Measurements from ENCODE around the gene NAV2. TPM values are rescaled to one million over a fixed set of nuclear protein-coding genes. Genes with fewer than 3 reads are reported as not detected.

Gene NAV2
- polyA plus RNA-seq, 3 donors: not detected

DNA sequence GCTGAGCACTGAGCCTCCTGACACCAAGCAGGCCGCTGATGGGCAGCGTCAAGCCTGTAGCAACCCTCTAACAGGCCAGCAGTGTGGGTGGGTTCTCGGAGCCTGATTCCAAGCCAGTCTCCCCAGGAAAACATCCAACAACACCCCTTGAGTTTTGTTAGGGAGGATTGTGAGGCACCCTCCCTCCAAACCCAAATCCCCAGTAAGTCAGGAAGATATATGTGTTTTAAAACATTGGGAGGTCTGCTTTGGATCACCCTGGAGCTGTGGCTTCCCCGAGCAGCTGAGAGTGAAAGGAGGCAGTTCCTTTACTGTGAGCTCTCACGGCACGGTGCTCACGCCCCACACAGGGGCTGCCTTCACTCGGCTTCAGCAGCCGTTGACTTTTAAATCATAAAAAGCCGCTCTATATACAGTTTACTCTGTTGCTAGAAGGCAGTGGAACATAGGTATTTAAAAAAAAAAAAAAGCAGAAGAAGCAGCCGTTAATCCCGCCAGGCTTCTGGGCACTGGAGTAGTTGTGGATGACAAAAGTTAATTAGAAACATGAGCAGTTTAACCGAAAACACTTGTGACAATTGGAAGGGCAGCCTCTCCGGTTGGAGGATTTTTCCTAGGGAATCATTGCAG lies 218.6 kb downstream of the NAV2 start:
- H3K4me2 ChIP-seq (replicated peaks; ENCODE audit: extremely low read depth, low read length, poor library complexity, severe bottlenecking): no peak overlapping the region
- no peak overlapping the region for H3K27ac ChIP-seq (ENCODE audit: low read depth in 1 of 2, low read length in 2 of 2)
- no peak overlapping the region for H3K9ac ChIP-seq (ENCODE audit: insufficient read depth, low read length, poor library complexity, severe bottlenecking)
- no peaks in the 10 kb centered on the region for H3K4me1 ChIP-seq (ENCODE audit: control insufficient read depth in 1 of 2, insufficient read depth in 2 of 2, low read length in 2 of 2)
- H3K36me3 ChIP-seq (replicated peaks in 1 of 2; ENCODE audit: control insufficient read depth in 1 of 2, insufficient read depth in 2 of 2, low read length in 2 of 2): no peaks in the 10 kb centered on the region
- Mint-ChIP-seq H3K27me3 (ENCODE audit: low read depth in 3 of 3) (peaks cover 0 to 7% (median 2%) of the 10 kb centered on the region in 3 donors), H3K27ac (no peak overlapping the region), H3K4me1 (no peaks in the 10 kb centered on the region), H3K36me3 (no peaks in the 10 kb centered on the region), H3K9me3 (peaks cover 0 to under 1% (median 0%) of the 10 kb centered on the region in 7 donors), H3K4me3 (no peak overlapping the region)
- no peaks in the 10 kb centered on the region for H3K9me3 ChIP-seq (replicated peaks in 1 of 2; ENCODE audit: control insufficient read depth in 1 of 2, insufficient read depth in 1 of 2, low read length in 2 of 2)
- intact Hi-C loops (cut with micrococcal nuclease): no loop called here
- no peak for TF ChIP-seq CTCF (IDR thresholded peaks at IDR 0.05)
- no peaks in the 10 kb centered on the region for H3K79me2 ChIP-seq (ENCODE audit: insufficient read depth, low read length)
- no peak overlapping the region for H2AFZ ChIP-seq (ENCODE audit: insufficient read depth, low read depth, low read length, poor library complexity, severe bottlenecking)
- DNase-seq: no peak
- no peaks in the 10 kb centered on the region for H3K27me3 ChIP-seq (ENCODE audit: control insufficient read depth in 2 of 2, insufficient read depth in 2 of 2, low read length in 2 of 2)
- H3K4me3 ChIP-seq (replicated peaks in 1 of 3; ENCODE audit: low read depth in 2 of 3, low read length in 3 of 3): no peak overlapping the region
- 94% methylated on average over 5 of the region's 14 CpGs for WGBS (ENCODE audit: insufficient coverage)
- no peaks in the 10 kb centered on the region for H4K20me1 ChIP-seq (ENCODE audit: insufficient read depth, low read length)

DNA sequence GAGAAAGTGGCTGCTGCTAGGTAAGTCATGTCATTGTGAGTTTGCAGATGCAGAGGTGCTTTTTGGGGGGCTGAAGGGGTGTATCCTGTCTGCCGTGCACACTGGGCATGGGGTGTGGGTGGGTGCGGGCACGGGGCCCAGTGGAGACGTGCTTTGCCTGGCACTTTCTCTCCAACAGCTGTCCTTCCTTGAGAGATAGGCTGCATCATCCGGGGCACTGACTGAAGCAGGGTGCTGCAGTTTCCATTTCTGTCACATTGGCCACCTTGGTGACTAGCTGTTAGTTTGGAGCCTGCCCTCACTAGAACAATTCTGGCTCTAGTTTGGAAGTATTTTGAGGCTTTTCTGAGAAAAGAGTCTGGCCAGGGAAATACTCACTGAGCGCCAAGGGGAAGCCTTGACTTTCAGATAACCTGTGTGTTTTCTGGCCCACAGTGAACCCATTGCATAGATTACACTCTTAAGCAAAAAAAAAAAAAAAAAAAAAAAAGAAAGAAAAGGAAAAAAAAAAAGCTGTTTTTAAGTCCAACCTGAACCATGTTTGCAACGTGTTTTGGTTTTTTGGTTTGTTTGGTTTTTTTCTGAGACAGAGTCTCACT lies 219.2 kb downstream of the NAV2 start:
- H3K27ac Mint-ChIP-seq: no peak overlapping the region
- Histone ChIP-seq H3K27ac (ENCODE audit: low read depth in 1 of 2, low read length in 2 of 2) (no peak overlapping the region), H3K36me3 (replicated peaks in 1 of 2; ENCODE audit: control insufficient read depth in 1 of 2, insufficient read depth in 2 of 2, low read length in 2 of 2) (no peaks in the 10 kb centered on the region), H3K4me3 (replicated peaks in 1 of 3; ENCODE audit: low read depth in 2 of 3, low read length in 3 of 3) (no peak overlapping the region), H3K79me2 (ENCODE audit: insufficient read depth, low read length) (no peaks in the 10 kb centered on the region), H3K4me1 (ENCODE audit: control insufficient read depth in 1 of 2, insufficient read depth in 2 of 2, low read length in 2 of 2) (no peaks in the 10 kb centered on the region), H3K4me2 (replicated peaks; ENCODE audit: extremely low read depth, low read length, poor library complexity, severe bottlenecking) (no peak overlapping the region), H4K20me1 (ENCODE audit: insufficient read depth, low read length) (no peaks in the 10 kb centered on the region), H2AFZ (ENCODE audit: insufficient read depth, low read depth, low read length, poor library complexity, severe bottlenecking) (no peak overlapping the region), H3K9me3 (replicated peaks in 1 of 2; ENCODE audit: control insufficient read depth in 1 of 2, insufficient read depth in 1 of 2, low read length in 2 of 2) (no peaks in the 10 kb centered on the region), H3K27me3 (ENCODE audit: control insufficient read depth in 2 of 2, insufficient read depth in 2 of 2, low read length in 2 of 2) (no peaks in the 10 kb centered on the region), H3K9ac (ENCODE audit: insufficient read depth, low read length, poor library complexity, severe bottlenecking) (no peak overlapping the region)
- H3K4me1 Mint-ChIP-seq: no peaks in the 10 kb centered on the region
- no peak for DNase-seq
- intact Hi-C loops (cut with micrococcal nuclease): no loop called here
- H3K4me3 Mint-ChIP-seq: no peak overlapping the region
- H3K36me3 Mint-ChIP-seq: no peaks in the 10 kb centered on the region
- H3K27me3 Mint-ChIP-seq (ENCODE audit: low read depth in 3 of 3): peaks cover 0 to 7% (median 2%) of the 10 kb centered on the region in 3 donors
- H3K9me3 Mint-ChIP-seq: no peaks in the 10 kb centered on the region
- TF ChIP-seq CTCF (IDR thresholded peaks at IDR 0.05): no peak
- WGBS (ENCODE audit: insufficient coverage): 85% methylated on average over 2 of the region's 7 CpGs

All from CD14-positive monocyte (primary cell).